ENCODE results near the gene NACC1. TPM values are rescaled to one million over a fixed set of nuclear protein-coding genes. Genes with fewer than 3 reads are reported as not detected.

The NACC1 gene
- total RNA-seq, 3 donors from 2014 or later (not counting 1 experiment from before 2014, with no cell fraction given), result 41.2 to 48.7 (median 43.4) TPM

- Histone ChIP-seq H3K4me3 (ENCODE audit: low read length) (peak overlapping the region; percentile 4), H3K4me1 (ENCODE audit: control insufficient read depth, insufficient read depth, low read length) (peaks cover 83% of the 10 kb centered on the region), H3K27me3 (ENCODE audit: control insufficient read depth, insufficient read depth, low read length) (peaks cover 36% of the 10 kb centered on the region), H3K36me3 (ENCODE audit: control insufficient read depth, insufficient read depth, low read length) (no peaks in the 10 kb centered on the region), H3K9me3 (ENCODE audit: control insufficient read depth, insufficient read depth, low read length) (no peaks in the 10 kb centered on the region), H3K27ac (ENCODE audit: low read length) (peak overlapping the region; percentile 32)
- DNase-seq (peak in 1 of 2 donors; percentile 32), ATAC-seq (no peak)
- Mint-ChIP-seq H3K27me3 (ENCODE audit: low read depth in 2 of 2) (peaks cover 8 to 20% of the 10 kb centered on the region in 2 donors), H3K4me3 (peak overlapping the region; percentile 68), H3K4me1 (peaks cover 25 to 50% of the 10 kb centered on the region in 2 donors), H3K27ac (peak overlapping the region; percentile 51 to 94), H3K9me3 (peaks cover 3% of the 10 kb centered on the region in 2 donors), H3K36me3 (no peaks in the 10 kb centered on the region)
- WGBS (ENCODE audit: insufficient coverage), result under 1% methylated on average over 67 of the region's 69 CpGs
- TF ChIP-seq, protein P1, sequence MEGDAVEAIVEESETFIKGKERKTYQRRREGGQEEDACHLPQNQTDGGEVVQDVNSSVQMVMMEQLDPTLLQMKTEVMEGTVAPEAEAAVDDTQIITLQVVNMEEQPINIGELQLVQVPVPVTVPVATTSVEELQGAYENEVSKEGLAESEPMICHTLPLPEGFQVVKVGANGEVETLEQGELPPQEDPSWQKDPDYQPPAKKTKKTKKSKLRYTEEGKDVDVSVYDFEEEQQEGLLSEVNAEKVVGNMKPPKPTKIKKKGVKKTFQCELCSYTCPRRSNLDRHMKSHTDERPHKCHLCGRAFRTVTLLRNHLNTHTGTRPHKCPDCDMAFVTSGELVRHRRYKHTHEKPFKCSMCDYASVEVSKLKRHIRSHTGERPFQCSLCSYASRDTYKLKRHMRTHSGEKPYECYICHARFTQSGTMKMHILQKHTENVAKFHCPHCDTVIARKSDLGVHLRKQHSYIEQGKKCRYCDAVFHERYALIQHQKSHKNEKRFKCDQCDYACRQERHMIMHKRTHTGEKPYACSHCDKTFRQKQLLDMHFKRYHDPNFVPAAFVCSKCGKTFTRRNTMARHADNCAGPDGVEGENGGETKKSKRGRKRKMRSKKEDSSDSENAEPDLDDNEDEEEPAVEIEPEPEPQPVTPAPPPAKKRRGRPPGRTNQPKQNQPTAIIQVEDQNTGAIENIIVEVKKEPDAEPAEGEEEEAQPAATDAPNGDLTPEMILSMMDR (IDR thresholded peaks at IDR 0.05), result no peak
- intact Hi-C loops (cut with micrococcal nuclease), result no loop called here
These were observed 20.4 kb upstream of the NACC1 start for GRCh38 chr19:13097463-13098258.

DNA sequence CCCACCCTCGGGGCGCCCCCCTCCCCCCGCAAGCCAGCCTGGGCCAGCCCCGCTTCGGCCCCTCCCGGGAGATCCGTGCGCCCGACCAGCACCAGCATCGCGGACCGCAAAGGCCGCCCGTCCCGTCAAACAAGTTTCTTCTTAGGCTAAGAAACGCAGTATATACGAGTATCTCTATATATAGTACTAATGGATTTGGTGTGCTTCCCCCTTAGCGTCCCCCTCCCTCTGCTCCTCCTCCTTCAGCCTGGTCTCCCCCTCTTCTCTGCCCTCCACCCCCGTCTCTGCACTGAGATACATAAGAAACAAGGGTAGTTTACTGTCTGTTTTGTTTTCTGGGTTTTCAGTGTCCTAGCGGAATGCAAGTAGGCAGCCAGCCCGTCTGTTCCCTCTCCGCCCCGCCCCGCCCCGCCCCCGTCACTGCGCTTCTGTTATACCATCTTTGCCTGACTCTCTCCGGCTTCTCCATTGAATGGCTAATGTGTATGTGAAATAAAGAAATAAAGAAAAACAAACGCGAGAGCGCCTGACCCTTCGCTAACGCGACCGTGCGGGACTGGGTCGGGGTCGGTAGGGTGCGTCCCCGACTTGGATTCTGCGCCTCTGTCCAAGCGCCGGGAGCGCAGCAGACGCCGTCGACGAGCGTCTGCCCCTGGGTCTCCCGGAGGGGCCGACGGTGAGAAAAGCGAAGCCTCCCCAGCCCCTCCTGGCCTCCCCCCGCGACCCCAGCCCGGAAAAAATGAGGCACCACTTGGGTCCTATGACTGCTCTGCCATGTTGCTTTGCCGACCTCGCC lies 19.6 kb upstream of the NACC1 start:
- Histone ChIP-seq H3K9me3 (ENCODE audit: control insufficient read depth, insufficient read depth, low read length) (no peaks in the 10 kb centered on the region), H3K4me1 (ENCODE audit: control insufficient read depth, insufficient read depth, low read length) (peaks cover 91% of the 10 kb centered on the region), H3K27ac (ENCODE audit: low read length) (peak overlapping the region; percentile 55), H3K36me3 (ENCODE audit: control insufficient read depth, insufficient read depth, low read length) (no peaks in the 10 kb centered on the region), H3K27me3 (ENCODE audit: control insufficient read depth, insufficient read depth, low read length) (peaks cover 36% of the 10 kb centered on the region), H3K4me3 (ENCODE audit: low read length) (peak overlapping the region; percentile 32)
- intact Hi-C loops (cut with micrococcal nuclease), result no loop called here
- H3K27ac Mint-ChIP-seq, result peak overlapping the region; percentile 51 to 94
- peak in 1 of 2 donors; percentile 66 for DNase-seq
- TF ChIP-seq, protein P1 (IDR thresholded peaks at IDR 0.05), result no peak
- no peaks in the 10 kb centered on the region for H3K36me3 Mint-ChIP-seq
- peaks cover 8 to 20% of the 10 kb centered on the region in 2 donors for H3K27me3 Mint-ChIP-seq (ENCODE audit: low read depth in 2 of 2)
- peak overlapping the region; percentile 80 for H3K4me3 Mint-ChIP-seq
- peaks cover 25 to 57% of the 10 kb centered on the region in 2 donors for H3K4me1 Mint-ChIP-seq
- H3K9me3 Mint-ChIP-seq, result peaks cover 3% of the 10 kb centered on the region in 2 donors
- WGBS (ENCODE audit: insufficient coverage), result 7% methylated on average over 42 of the region's 58 CpGs
- ATAC-seq, result no peak

DNA sequence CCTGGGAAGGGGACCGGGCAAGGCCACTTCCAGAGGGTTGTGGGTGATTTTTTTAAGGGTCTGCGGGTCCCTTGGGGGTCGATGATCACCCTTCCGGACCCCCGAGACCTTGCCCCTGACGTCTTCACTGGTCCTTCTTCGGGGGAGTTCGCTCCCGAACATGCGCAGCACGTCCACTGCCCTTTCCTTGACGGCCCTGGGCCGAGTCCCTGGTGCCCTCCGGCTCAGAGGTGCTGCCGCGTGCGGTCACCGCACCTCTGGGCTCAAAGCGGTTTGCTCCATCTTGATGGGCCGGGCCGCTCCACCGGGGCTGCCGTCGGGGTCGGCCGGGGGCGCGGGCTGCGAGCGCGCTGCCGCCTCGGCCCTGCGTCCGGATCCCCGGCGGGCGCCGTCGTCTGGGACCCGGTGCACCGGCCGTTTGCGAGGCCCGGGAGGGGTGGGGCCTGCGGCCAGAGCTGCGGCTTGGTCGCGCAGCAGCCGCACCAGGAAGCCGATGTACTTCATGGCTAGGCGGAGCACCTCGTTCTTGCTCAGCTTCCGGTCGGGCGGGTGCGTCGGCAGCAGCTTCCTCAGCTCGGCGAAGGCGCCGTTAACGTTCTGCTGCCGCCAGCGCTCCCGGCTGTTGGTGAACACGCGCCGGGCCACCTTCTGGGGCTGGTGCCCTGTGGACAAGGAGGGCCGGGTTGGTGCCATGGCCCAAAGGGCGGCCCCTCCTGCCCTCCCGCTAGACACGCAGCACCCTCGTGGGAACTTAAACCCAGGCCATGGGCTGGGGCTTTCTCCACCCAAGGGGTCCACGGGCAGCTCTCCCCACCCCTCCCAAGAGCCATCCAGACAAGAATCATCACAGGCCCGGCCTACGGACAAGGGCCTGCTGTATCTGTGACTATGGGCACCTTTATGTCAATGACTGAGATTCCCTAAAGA lies 18.7 kb upstream of the NACC1 start:
- Mint-ChIP-seq H3K4me3 (peak overlapping the region; percentile 80), H3K4me1 (peaks cover 25 to 59% of the 10 kb centered on the region in 2 donors), H3K27ac (peak overlapping the region; percentile 90 to 94), H3K27me3 (ENCODE audit: low read depth in 2 of 2) (peaks cover 8 to 20% of the 10 kb centered on the region in 2 donors), H3K9me3 (peaks cover 3% of the 10 kb centered on the region in 2 donors), H3K36me3 (no peaks in the 10 kb centered on the region)
- intact Hi-C loops (cut with micrococcal nuclease), result no loop called here
- 3% methylated on average over 77 of the region's 77 CpGs for WGBS (ENCODE audit: insufficient coverage)
- TF ChIP-seq, protein P1 (IDR thresholded peaks at IDR 0.05), result no peak
- Histone ChIP-seq H3K27me3 (ENCODE audit: control insufficient read depth, insufficient read depth, low read length) (peaks cover 32% of the 10 kb centered on the region), H3K9me3 (ENCODE audit: control insufficient read depth, insufficient read depth, low read length) (no peaks in the 10 kb centered on the region), H3K4me1 (ENCODE audit: control insufficient read depth, insufficient read depth, low read length) (peaks cover 94% of the 10 kb centered on the region), H3K36me3 (ENCODE audit: control insufficient read depth, insufficient read depth, low read length) (no peaks in the 10 kb centered on the region), H3K4me3 (ENCODE audit: low read length) (peak overlapping the region; percentile 34), H3K27ac (ENCODE audit: low read length) (peak overlapping the region; percentile 91)
- DNase-seq (peak; percentile 74 to 92), ATAC-seq (peak; percentile 59 to 65 (median 61))
